Lung (tissue), 12 donors: ENCODE results near the gene CHST11. TPM values are rescaled to one million over a fixed set of nuclear protein-coding genes. Genes with fewer than 3 reads are reported as not detected.

Source experiments
- ATAC-seq: fragments of 200-7000 bp; cut with Tn5 transposase; one replicate; pipeline ENCODE4 v1.9.1; 2020; ENCODE audit warnings: moderate number of reproducible peaks; ENCODE audit not compliant: insufficient read depth, low FRiP score
- DNase-seq, 3 donors: peaks; one replicate each; pipeline ENCODE4 v3.0.0-alpha.2; 2013 to 2017
- H3K27ac ChIP-seq, 2 donors: one replicate each; pipeline ENCODE4 v1.5.1; 2013; ENCODE audit warnings: mild to moderate bottlenecking in 2 of 2, moderate library complexity in 2 of 2, control low read depth in 1 of 2, inconsistent platforms in 1 of 2, low read depth in 1 of 2, low read length in 1 of 2
- H3K27me3 ChIP-seq, 3 donors: one replicate each; pipeline ENCODE4 v1.5.1; 2013; ENCODE audit warnings: low read length in 2 of 3; ENCODE audit not compliant: control insufficient read depth in 3 of 3, insufficient read depth in 3 of 3
- H3K36me3 ChIP-seq, 4 donors: one replicate each; pipeline ENCODE4 v1.5.1; 2013; ENCODE audit warnings: low read length in 4 of 4, mild to moderate bottlenecking in 1 of 4, moderate library complexity in 1 of 4; ENCODE audit not compliant: control insufficient read depth in 4 of 4, insufficient read depth in 4 of 4
- H3K4me1 ChIP-seq, 5 donors: one replicate each; pipeline ENCODE4 v1.5.1; 2013; ENCODE audit warnings: low read length in 5 of 5, mild to moderate bottlenecking in 2 of 5, moderate library complexity in 1 of 5; ENCODE audit not compliant: control insufficient read depth in 5 of 5, insufficient read depth in 5 of 5
- H3K4me3 ChIP-seq: one replicate; pipeline ENCODE4 v1.5.1; 2013; ENCODE audit warnings: mild to moderate bottlenecking, control low read depth, moderate library complexity
- H3K9ac ChIP-seq, 2 donors: one replicate each; pipeline ENCODE4 v1.5.1; 2013; ENCODE audit warnings: low read length in 2 of 2, control low read depth in 1 of 2; ENCODE audit not compliant: insufficient read depth in 1 of 2
- H3K9me3 ChIP-seq, 4 donors: one replicate each; pipeline ENCODE4 v1.5.1; 2013; ENCODE audit warnings: low read length in 3 of 4, mild to moderate bottlenecking in 1 of 4, moderate library complexity in 1 of 4; ENCODE audit not compliant: control insufficient read depth in 4 of 4, insufficient read depth in 3 of 4
- CTCF ChIP-seq: IDR thresholded peaks from 2 replicates; pipeline ENCODE4 v1.5.1; 2012; ENCODE audit warnings: mild to moderate bottlenecking; ENCODE audit errors: control extremely low read depth, extremely low read depth
- WGBS, 2 donors: extraction: QIAGEN DNeasy Blood & Tissue Kit; methylation state at CpG; one replicate each; pipeline ENCODE4 v1.1.7; 2013; 5-methylcytosine and 5-hydroxymethylcytosine counted together
- polyA plus RNA-seq, 2 donors: library from polyadenylated mRNA; stranded (reverse); fragments of 200-250 nt; gene quantifications; one replicate each; pipeline ENCODE4 v1.2.1, GENCODE V29; 2013
- total RNA-seq, 2 donors: library from RNA; depleted of rRNA in 1 of 2; stranded (reverse); fragments of >200 nt in 1 of 2; gene quantifications; one replicate each; pipeline ENCODE4 v1.2.1, GENCODE V29; 2014 to 2021
- donor health status: control.
- donor health status: control.
- donor health status: Bipolar disorder and iron deficiency.
- donor health status: healthy.
- donor health status: DM: yes; HTN: yes; CAD: no.

CHST11 gene
- total and polyA plus RNA-seq, 4 donors: 9.0 to 63.2 (median 27.7) TPM

DNA sequence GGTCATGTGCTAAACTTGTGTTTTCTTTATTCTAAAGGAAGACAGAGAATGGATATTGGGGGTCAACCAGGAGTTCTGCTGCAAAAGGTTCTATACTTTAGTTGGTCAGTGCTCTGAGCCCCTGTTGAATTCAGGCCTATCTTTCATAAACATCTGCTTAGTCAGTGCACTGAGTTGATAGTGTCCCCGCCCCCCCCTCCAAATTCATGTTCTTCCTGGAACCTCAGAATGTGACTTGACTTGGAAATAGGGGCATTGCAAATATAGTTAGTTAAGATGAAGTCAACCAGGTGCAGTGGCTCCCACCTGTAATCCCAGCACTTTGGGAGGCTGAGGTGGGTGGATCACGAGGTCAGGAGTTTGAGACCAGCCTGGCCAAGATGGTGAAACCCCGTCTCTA lies 23.3 kb downstream of the CHST11 start:
- no peak for TF ChIP-seq CTCF
- H3K9me3 ChIP-seq: no peaks in the 10 kb centered on the region
- DNase-seq (no peak), ATAC-seq (no peak)
- WGBS, 2 donors: 85 to 90% methylated on average over 3 of the region's 3 CpGs
- H3K4me3 ChIP-seq: no peak overlapping the region
- H3K27ac ChIP-seq: no peak overlapping the region
- H3K36me3 ChIP-seq: no peaks in the 10 kb centered on the region
- peaks cover 0 to 5% (median 0%) of the 10 kb centered on the region in 5 donors for H3K4me1 ChIP-seq
- H3K27me3 ChIP-seq: no peaks in the 10 kb centered on the region
- H3K9ac ChIP-seq: no peak overlapping the region

DNA sequence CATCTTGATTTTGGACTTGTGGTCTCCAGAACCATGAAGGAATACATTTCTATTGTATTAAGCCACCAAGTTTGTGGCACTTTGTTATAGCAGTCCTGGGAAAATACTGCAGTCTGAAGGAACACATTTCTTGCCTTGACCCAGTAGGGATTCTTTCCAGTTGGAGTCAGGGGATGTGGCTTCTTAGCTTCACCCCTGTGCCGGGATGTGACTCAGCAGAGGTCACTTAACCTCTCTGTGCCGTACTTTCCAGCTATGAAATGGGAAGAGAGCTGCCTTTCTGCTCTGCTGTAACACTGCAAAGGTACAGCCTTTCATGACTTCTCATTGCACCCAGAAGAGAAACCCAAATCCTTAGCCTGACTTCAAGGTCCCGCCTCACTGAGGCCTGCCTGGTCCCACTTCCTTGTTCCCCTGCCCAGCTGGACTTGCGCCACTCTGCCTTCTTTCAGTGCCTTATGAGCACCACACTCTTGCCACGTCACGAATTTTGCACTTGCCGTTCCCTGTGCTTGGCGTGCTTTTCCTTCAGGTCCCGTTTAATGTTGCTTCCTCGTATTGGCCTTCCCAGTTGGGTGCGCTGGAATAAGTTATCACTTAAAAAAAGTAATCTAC lies 24.2 kb downstream of the CHST11 start:
- ATAC-seq (no peak), DNase-seq (no peak)
- H3K4me3 ChIP-seq: no peak overlapping the region
- no peak for TF ChIP-seq CTCF
- peak overlapping the region in 1 of 2 donors; percentile 65 for H3K27ac ChIP-seq
- no peaks in the 10 kb centered on the region for H3K9me3 ChIP-seq
- H3K27me3 ChIP-seq: no peaks in the 10 kb centered on the region
- WGBS, 2 donors: 54 to 70% methylated on average over 11 of the region's 11 CpGs
- peaks cover 0 to 5% (median 0%) of the 10 kb centered on the region in 5 donors for H3K4me1 ChIP-seq
- H3K9ac ChIP-seq: no peak overlapping the region
- no peaks in the 10 kb centered on the region for H3K36me3 ChIP-seq

DNA sequence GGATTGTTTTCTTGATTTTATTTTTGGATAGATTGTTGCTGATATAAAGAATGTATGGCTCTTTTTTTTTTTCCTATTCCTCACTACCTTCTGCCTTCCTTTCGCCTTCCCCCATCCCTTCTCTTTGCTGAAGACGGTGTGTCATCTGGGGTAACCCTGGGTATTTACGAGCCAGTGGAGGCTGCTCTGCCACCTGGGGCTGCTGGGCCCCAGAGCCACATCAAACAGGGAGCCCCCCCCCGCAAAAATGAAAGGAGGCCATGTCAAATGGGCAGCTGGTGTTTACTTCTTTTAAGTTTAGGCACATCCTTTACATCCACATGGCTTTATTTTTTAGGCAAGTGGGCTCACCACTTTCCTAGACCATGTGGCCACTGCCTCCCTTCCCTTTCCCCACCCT lies 25.4 kb downstream of the CHST11 start:
- no peaks in the 10 kb centered on the region for H3K36me3 ChIP-seq
- no peak overlapping the region for H3K27ac ChIP-seq
- TF ChIP-seq CTCF: no peak
- H3K9ac ChIP-seq: no peak overlapping the region
- WGBS, 2 donors: 67 to 78% methylated on average over 4 of the region's 4 CpGs
- no peak overlapping the region for H3K4me3 ChIP-seq
- H3K4me1 ChIP-seq: peaks cover 0 to 7% (median 0%) of the 10 kb centered on the region in 5 donors
- no peak for DNase-seq
- H3K27me3 ChIP-seq: no peaks in the 10 kb centered on the region
- ATAC-seq: no peak
- no peaks in the 10 kb centered on the region for H3K9me3 ChIP-seq

DNA sequence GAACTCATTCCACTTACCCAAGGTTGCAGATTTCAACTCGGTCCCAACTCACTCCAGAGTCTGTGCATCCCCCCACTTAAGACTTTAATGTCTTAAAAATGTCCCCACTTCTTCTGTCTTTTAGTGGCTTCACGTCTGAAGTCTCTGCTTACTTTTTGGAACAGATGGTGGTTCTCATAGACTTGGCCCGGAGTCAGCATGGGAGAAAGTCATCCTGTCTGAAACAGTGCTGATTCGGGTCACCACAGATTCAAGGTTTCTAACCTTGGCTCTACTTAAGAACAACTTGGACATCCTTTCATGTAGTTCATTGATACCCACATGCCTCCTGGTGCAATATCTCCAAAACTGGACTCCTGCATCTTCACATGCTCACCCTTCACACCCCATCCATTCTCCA lies 26.0 kb downstream of the CHST11 start:
- Histone ChIP-seq H3K27ac (no peak overlapping the region), H3K27me3 (no peaks in the 10 kb centered on the region), H3K4me1 (peaks cover 0 to 9% (median 0%) of the 10 kb centered on the region in 5 donors), H3K4me3 (no peak overlapping the region), H3K9me3 (no peaks in the 10 kb centered on the region), H3K36me3 (no peaks in the 10 kb centered on the region), H3K9ac (no peak overlapping the region)
- DNase-seq (peak in 1 of 3 donors; percentile 50), ATAC-seq (no peak)
- WGBS, 2 donors: 81 to 87% methylated on average over 4 of the region's 4 CpGs
- no peak for TF ChIP-seq CTCF
